ENCODE data around the gene LPIN1. TPM values are rescaled to one million over a fixed set of nuclear protein-coding genes. Genes with fewer than 3 reads are reported as not detected.
"Not testable (repeated sequence)": the region's sequence is repeated elsewhere in the genome, so short reads cannot be mapped to it uniquely, and the experiment has no call there.

The LPIN1 gene
- total RNA-seq, 1 donor from 2014 or later: 198 TPM

DNA sequence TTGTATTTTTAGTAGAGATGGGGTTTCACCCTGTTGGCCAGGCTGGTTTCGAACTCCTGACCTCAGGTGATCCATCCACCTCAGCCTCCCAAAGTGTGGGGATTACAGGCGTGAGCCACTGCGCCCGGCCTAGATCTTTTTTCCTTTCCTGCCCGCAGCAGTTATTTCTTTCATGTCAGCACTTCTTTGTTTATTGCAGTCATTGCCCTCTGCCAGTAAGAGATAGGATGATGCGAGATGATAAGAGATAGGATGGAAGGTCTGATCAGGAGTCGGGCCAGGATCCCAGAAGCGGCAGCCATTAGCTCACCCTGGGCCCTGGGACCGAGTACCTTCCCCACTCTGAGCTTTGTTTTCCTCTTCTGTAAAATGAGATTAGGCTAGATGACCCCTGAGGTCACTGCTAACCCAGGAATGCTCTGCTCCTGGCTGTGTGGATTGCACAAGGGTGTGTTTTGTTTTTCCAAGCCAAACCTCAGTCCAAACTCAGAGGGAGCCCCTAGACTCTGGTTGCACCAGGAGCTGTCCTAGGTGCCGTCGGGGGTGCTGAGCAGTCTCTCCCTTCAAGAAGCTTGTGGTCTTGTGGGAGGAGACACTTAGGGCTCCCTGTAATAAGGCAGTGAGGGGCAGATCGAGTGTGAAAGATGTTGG is 63.3 kb downstream of the LPIN1 start:
- peak; percentile 22 for DNase-seq (ENCODE audit: low spot score)

DNA sequence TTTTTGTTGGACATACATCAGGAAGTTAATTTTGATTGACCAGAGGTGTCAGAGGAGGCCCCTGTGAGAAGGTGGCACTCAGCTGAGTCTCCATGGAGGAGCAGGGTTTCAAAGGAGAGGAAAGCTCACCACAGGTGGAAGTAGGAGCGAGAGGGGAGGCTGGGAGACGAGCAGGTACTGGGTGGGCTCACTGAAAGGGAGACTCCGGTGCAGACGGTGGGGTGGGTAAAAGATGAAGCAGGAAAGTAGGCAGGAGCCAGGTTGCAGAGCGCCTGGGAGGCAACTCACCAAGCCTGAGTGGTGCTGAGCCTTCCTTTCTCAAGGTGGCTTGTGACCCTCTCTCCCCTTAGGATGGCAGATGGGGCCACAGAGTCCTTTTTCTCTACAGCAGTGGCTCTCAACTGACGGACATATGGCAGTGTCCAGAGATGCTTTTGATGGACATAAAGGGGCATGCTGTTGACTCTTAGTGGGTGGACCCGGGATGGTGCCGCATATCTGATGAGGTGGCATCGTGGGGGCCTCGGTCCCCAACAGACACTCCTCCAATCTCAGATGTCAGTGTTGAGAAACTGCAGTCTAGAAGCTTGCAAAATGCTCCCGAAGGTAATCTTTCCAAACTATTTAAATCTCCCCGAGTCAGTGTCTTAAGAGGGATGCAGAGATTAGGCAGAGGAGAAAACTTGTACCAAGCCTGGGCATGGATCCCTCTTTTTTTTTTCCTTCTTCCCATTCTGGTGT is 64.0 kb downstream of the LPIN1 start:
- DNase-seq (ENCODE audit: low spot score): peak; percentile 73

DNA sequence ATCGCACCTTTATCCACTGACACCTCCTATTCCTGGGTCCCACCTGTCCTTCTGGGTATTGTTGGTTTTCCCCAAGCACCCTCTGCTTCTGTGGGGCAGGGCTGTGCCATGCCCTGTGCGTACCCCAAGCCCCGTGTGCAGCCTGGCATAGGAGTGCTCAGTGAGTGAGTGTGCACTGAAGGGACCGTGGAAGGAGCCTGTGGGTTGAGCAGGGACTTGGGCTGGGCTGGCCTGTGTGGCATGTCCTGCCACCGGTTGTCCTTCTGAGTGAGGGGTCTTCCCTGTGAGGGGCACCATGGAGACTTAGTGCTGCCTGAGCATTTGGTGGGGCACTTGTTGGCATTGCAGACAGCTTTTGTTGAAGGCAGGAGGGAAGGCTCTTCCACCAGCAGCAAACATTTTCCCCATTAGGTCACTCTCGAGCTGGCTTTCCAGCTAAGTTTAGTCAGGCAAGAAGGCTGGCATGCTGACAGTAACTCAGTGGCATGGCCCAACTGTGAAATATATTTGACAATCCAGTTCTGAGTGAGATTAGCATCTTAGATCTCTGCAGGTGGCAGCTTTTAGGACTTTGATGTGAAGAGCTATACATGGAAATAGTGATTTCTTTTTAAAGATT is 64.7 kb downstream of the LPIN1 start:
- DNase-seq (ENCODE audit: low spot score): peak; percentile 20

- DNase-seq (ENCODE audit: low spot score): peak; percentile 72
Observed at GRCh38 chr2:11812466-11813248, 66.2 kb downstream of the LPIN1 start.

DNA sequence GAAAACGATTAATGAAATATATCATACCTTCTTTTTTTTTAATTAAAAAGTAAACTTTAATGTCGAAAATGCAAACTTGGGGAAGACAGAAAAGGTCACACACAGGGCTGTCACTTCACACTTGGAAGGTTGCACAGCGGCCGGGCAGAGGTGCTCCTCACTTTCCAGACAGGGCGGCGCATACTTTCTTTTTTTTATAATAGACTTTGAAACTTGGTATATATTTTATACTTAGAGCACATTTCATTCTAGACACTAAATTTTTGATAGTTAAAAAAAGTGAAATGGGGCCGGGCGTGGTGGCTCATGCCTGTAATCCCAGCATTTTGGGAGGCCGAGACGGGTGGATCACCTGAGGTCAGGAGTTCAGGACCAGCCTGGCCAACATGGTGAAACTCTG is 66.9 kb downstream of the LPIN1 start:
- peak; percentile 24 for DNase-seq (ENCODE audit: low spot score)

- peak; percentile 43 for DNase-seq (ENCODE audit: low spot score)
Observed at GRCh38 chr2:11813951-11814350, 67.5 kb downstream of the LPIN1 start.

GRCh38 chr2:11814979-11815510 is 68.6 kb downstream of the LPIN1 start:
- peak; percentile 55 for DNase-seq (ENCODE audit: low spot score)

DNA sequence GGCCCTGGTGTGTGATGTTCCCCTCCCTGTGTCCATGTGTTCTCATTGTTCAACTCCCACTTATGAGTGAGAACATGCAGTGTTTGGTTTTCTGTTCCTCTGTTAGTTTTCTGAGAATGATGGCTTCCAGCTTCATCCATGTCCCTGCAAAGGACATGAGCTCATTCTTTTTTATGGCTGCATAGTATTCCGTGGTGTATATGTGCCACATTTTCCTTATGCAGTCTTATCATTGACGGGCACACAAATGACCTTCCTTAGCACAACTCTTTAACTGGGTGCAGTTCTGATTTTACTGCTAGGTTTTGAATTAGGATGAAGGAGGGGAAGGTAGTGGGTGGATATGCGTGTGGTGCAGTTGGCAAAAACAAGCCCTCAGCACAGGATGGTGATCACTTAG is 70.5 kb downstream of the LPIN1 start:
- DNase-seq (ENCODE audit: low spot score): peak; percentile 14

DNA sequence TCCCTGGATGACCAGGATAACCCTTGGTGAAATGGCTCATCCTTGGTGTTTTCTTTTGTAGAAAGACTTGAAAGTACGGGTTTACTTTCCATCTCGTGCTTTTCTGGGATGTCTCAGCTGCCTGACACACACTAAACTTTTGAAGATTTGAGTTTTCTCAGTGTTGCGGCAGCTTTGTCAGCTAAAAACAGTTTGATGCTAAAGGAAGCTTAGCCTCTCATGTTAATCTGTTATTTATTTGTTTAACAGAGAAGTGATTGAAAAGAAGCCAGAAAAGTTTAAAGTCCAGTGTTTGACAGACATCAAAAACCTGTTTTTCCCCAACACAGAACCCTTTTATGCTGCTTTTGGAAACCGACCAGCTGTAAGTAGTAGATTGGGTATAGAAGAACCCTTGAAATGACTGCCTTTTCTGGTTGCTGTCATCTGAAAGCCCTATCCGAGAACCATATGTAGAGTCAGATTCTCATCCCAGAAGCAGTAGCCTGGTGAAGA is 72.8 kb downstream of the LPIN1 start:
- no peak for DNase-seq (ENCODE audit: low spot score)

GRCh38 chr2:11820650-11821049 is 74.2 kb downstream of the LPIN1 start:
- DNase-seq (ENCODE audit: low spot score): no peak

DNA sequence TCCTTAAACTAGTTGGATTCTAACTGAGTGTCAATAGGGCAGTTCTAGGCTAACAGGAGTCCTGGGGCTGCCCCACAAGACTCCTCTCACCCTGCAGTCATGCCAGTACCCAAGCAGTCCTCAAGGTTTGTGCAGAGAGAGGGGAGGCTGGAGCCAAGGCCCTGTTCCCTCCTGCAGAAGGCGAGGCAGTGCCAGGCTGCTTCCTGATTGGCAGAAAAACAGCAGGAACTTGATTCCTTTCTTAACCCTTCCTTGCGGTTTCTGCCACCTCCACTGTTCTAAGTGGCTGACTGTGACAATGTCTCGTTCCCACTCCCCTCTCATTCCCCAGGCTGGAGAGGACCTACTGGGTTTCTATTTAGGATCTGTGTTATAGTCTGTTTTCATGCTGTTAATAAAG is 75.3 kb downstream of the LPIN1 start:
- DNase-seq (ENCODE audit: low spot score): peak; percentile 16

DNA sequence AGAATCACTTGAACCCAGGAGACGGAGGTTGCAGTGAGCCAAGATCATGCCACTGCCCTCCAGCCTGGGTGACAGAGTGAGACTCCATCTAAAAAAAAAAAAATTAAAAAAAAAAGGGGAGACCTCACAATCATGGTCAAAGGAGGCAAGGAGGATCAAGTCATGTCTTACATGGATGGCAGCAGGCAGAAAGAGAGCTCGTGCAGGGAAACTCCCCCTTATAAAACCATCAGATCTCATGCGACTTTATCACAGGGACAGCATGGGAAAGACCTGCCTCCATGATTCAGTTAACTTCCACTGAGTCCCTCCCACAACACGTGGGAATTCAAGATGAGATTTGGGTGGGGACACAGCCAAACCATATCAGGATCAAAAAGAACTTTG is 75.9 kb downstream of the LPIN1 start:
- not testable (repeated sequence) for DNase-seq (ENCODE audit: low spot score)

- DNase-seq (ENCODE audit: low spot score): peak; percentile 74
Observed at GRCh38 chr2:11822746-11823451, 76.5 kb downstream of the LPIN1 start.

DNA sequence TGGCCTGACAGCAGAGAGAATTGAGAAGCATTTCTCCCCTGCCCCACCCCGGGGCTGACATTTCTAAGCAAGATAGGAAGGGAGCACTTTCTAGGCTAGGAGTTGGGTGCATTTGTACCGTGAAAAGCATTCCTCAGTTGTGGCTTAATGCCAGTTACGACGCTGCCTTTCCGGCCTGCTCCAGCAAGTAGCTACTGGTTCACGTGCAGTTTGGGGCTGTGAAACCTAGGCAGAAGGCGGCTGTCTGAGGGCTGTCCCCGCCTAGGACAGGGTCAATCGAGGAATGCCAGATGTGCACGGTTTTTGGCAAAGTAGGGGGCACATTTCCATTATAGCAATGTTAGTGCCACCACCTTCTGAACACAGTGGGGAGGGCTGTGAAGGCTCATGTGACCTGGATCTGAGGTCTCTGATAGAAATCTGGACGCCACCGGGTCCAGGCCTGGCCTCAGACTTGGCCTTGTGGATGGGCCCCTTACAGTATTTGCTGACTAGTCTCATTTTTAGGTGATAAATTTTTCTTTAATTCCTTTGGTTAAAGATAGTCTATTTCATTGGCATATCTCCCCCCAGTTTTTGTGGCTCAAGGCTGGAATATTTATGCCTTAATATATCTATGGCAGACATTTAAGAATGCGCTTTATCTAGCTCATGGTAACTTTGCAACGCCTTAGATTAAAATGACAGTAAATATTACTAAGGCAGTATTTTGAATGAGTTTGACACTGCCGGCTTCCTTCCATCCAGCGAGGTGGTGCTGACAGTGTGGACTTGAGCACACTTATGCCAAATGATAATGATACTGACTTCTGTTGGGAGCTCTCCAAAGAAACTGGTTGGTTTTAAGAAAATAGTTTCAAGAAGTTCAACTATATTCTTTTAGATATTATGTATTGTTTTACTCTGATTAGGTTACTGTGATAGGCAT is 78.7 kb downstream of the LPIN1 start:
- DNase-seq (ENCODE audit: low spot score): peak; percentile 64

- no peak for DNase-seq (ENCODE audit: low spot score)
Observed at GRCh38 chr2:11827547-11827946, 81.1 kb downstream of the LPIN1 start.

- DNase-seq (ENCODE audit: low spot score): no peak
Observed at GRCh38 chr2:11828933-11829323, 82.5 kb downstream of the LPIN1 start.

DNA sequence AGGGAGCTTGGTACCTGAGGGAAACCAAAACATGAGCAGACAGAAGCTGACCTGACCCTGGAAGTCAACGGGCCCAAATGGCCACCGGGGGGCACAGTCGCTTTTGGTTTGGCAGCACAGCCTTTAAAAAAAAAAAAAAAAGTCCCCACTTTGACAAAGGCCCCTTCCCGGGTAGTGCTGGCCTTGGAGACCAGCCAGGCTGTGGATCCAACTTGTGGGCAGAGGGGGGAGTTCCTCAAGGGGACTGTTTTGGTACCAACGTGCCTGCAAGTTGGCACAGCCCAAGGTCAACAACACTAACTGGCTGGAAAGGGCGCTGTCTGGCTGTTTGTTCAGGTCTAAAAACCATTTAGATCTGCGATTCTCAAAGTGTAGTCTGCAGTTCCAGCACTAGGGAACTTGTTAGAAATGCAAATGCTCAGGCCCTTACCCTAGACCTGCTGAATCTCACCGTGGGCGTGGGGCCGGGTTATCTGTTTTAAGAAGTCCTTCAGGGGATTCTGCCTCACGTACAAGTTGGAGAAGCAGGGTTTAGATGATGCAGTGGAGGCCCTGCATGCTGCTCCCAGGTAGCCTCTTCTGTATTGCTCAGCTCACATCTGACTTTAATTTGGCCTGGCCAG is 83.0 kb downstream of the LPIN1 start:
- DNase-seq (ENCODE audit: low spot score): peak; percentile 84

DNA sequence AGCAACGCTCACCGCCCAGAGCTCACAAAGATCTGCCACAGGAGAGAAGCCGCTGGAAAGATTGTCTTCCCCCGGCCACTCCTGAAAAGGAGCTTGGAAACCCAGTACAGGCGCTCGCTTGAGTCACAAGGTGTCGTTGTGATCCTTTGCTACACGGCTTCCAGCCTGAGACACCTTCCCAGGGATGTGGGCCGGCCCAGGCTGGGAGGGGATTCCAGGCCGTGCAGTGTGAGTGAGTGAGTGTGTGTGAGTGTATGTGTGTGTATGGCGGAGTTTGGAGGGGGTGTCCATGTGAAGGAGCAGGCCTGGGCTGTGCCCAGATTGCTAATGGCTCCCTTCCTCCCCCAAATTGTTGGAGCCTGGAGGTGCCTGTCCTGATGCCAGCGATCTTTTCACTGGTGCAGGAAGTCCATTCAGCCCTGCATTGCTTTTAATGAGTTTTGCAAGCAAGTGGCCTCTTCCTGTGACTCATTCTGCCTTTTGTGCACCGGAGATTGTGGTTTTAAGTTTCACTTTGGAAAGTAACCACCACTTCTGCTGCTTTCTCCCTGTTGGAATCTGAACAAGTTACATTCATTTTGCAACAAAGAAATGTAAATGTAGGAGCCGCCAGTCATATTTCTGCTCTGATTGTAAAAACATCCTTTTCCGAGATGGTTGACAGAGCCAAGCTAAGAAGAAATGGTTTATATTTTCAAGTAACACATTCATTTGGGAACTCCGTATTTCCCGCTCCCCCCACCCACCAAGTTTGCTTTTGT is 83.7 kb downstream of the LPIN1 start:
- peak; percentile 88 for DNase-seq (ENCODE audit: low spot score)

Measured in mesenteric fat pad (tissue), 1 donor.